Naive thymus-derived CD4-positive, alpha-beta T cell (primary cell): ENCODE measurements around the gene IMP4. TPM values are rescaled to one million over a fixed set of nuclear protein-coding genes. Genes with fewer than 3 reads are reported as not detected.
"Not testable (repeated sequence)": the region's sequence is repeated elsewhere in the genome, so short reads cannot be mapped to it uniquely, and the experiment has no call there.

Experiments
- ATAC-seq: fragments of 150-1000 bp; cut with Tn5 transposase; 2 replicates; pipeline ENCODE4 v1.10.0; 2021; ENCODE audit warnings: mild to moderate bottlenecking, moderate library complexity
- CTCF ChIA-PET: fragments of 350-600 bp; sonication (Branson Sonifier 250); formaldehyde crosslinking; loops from one replicate; lab custom pipeline; 2021; ENCODE audit warnings: antibody characterized with exemption; lab: Charles Lee
- POLR2A ChIA-PET: fragments of 350-600 bp; sonication (Branson Sonifier 250); formaldehyde crosslinking; loops from one replicate; lab custom pipeline; 2021; ENCODE audit warnings: antibody characterized with exemption, inconsistent platforms; lab: Charles Lee
- DNase-seq, 9 donors: peaks; one replicate each; pipeline versions ENCODE4 v3.0.0 to v3.0.0-alpha.2; 2020 to 2022; ENCODE audit warnings: mixed read lengths in 1 of 9
- H3K27ac ChIP-seq: one replicate; pipeline ENCODE4 v1.7.0; 2013; ENCODE audit warnings: mild to moderate bottlenecking, low read depth, low read length, moderate library complexity
- H3K27me3 ChIP-seq, 2 donors: one replicate each; pipeline ENCODE4 v1.7.0; 2013; ENCODE audit warnings: low read length in 2 of 2, mild to moderate bottlenecking in 2 of 2, moderate library complexity in 2 of 2; ENCODE audit not compliant: control insufficient read depth in 2 of 2, insufficient read depth in 2 of 2
- H3K36me3 ChIP-seq, 3 experiments: 1 replicate in 2 of 3; 2 replicates in 1 of 3; pipeline ENCODE4 v1.7.0; 2013; ENCODE audit warnings: low read length in 3 of 3, mild to moderate bottlenecking in 3 of 3, moderate library complexity in 1 of 3; ENCODE audit not compliant: insufficient read depth in 3 of 3, control insufficient read depth in 2 of 3
- H3K4me1 ChIP-seq, 2 donors: one replicate each; pipeline ENCODE4 v1.7.0; 2013; ENCODE audit warnings: low read length in 2 of 2, mild to moderate bottlenecking in 2 of 2, moderate library complexity in 1 of 2; ENCODE audit not compliant: control insufficient read depth in 2 of 2, insufficient read depth in 2 of 2
- H3K4me3 ChIP-seq: 2 replicates; pipeline ENCODE4 v1.7.0; 2013; ENCODE audit warnings: mild to moderate bottlenecking, low read length
- H3K9me3 ChIP-seq, 3 experiments: 1 replicate in 2 of 3; 2 replicates in 1 of 3; pipeline ENCODE4 v1.7.0; 2013; ENCODE audit warnings: low read length in 3 of 3; ENCODE audit not compliant: control insufficient read depth in 2 of 3
- H3K27ac Mint-ChIP-seq, 9 donors: one replicate each; pipeline ENCODE4 v1.8.0; 2020 to 2022; ENCODE audit warnings: mixed read lengths in 9 of 9, mild to moderate bottlenecking in 8 of 9, moderate library complexity in 5 of 9, inconsistent platforms in 2 of 9
- H3K27me3 Mint-ChIP-seq, 5 donors: one replicate each; pipeline ENCODE4 v1.8.0; 2021 to 2022; ENCODE audit warnings: mixed read lengths in 5 of 5, mild to moderate bottlenecking in 1 of 5
- H3K36me3 Mint-ChIP-seq, 5 donors: one replicate each; pipeline ENCODE4 v1.8.0; 2020 to 2022; ENCODE audit warnings: mixed read lengths in 5 of 5, mild to moderate bottlenecking in 3 of 5, inconsistent platforms in 1 of 5
- H3K4me1 Mint-ChIP-seq, 7 donors: one replicate each; pipeline ENCODE4 v1.8.0; 2020 to 2022; ENCODE audit warnings: mixed read lengths in 7 of 7, mild to moderate bottlenecking in 3 of 7, inconsistent platforms in 1 of 7
- H3K4me3 Mint-ChIP-seq, 10 donors: one replicate each; pipeline ENCODE4 v1.8.0; 2020 to 2022; ENCODE audit warnings: mild to moderate bottlenecking in 10 of 10, mixed read lengths in 10 of 10, moderate library complexity in 6 of 10, inconsistent platforms in 2 of 10
- H3K9me3 Mint-ChIP-seq, 11 donors: one replicate each; pipeline ENCODE4 v1.8.0; 2020 to 2022; ENCODE audit warnings: mixed read lengths in 11 of 11, mild to moderate bottlenecking in 4 of 11, inconsistent platforms in 1 of 11, moderate library complexity in 1 of 11
- intact Hi-C, 2 donors: fragments of 100-400 bp; cut with micrococcal nuclease; formaldehyde crosslinking; loops; one replicate each; pipeline ENCODE4 v1.15.1; 2023
- polyA plus RNA-seq, 2 donors: library from polyadenylated mRNA; unstranded; fragments of 300-500 nt; fragmentation: Illumina TruSeq; gene quantifications; one replicate each; pipeline ENCODE4 v1.2.3, GENCODE V29; 2021
- total RNA-seq, 6 experiments: library from RNA in 5 of 6; stranded (reverse) in 5 of 6; gene quantifications; 1 replicate in 5 of 6; 2 replicates in 1 of 6; pipeline ENCODE4 v1.2.3 and lab custom pipeline; 2021 to 2026

The IMP4 gene
- total and polyA plus RNA-seq, 7 experiments from 2014 or later, result 69.9 to 88.5 (median 79.3) TPM

DNA sequence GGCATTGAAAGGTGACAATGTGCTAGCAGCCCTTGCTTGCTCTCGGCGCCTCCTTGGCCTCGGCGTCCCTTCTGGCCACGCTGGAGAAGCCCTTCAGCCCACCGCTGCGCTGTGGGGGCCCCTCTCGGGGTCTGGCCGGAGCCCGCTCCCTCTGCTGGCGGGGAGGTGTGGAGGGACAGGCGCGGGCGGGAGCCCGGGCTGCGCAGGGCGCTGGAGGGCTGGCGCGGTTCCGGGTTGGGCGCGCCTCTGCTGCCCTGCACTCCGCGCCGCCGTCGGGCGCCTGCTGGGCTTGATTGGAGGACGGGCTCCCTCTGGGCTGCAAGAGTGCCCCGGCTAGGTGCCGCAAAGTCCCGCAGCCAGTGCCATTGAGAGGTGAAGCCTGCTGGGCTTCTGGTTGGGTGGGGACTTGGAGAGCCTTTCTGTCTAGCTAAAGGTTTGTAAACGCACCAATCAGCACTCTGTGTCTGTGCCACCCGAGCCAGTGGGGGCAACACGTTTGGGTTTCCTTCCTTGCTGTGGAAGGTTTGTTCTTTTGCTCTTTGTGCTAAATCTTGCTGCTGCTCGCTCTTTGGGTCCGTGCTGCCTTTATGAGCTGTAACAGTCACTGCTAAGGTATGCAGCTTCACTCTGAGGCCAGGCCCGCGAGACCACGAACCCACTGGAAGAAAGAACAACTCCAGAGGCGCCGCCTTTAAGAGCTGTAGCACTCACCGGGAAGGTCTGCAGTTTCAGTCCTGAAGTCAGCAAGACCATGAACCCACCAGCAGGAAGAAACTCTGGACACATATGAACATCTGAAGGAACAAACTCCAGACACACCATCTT is 14.8 kb upstream of the IMP4 start:
- ATAC-seq, result no peak
- no peak for DNase-seq
- H3K27me3 Mint-ChIP-seq, result peaks cover 41 to 66% (median 57%) of the 10 kb centered on the region in 5 donors
- Histone ChIP-seq H3K36me3 (no peaks in the 10 kb centered on the region), H3K4me3 (no peak overlapping the region), H3K4me1 (peaks cover 0 to 4% of the 10 kb centered on the region in 2 donors), H3K27ac (no peak overlapping the region), H3K9me3 (no peaks in the 10 kb centered on the region), H3K27me3 (no peaks in the 10 kb centered on the region)
- H3K4me3 Mint-ChIP-seq, result no peak overlapping the region
- no peaks in the 10 kb centered on the region for H3K36me3 Mint-ChIP-seq
- intact Hi-C loops, result no loop called here
- CTCF ChIA-PET, result interaction anchor here (1.5 kb wide), 1 partner anchor 14 kb away, joined by 4 read pairs; a partner anchor contains a TSS
- no peak overlapping the region for H3K27ac Mint-ChIP-seq
- H3K9me3 Mint-ChIP-seq, result no peaks in the 10 kb centered on the region
- POLR2A ChIA-PET, result no interaction called here
- H3K4me1 Mint-ChIP-seq, result peaks cover 4 to 5% (median 5%) of the 10 kb centered on the region in 7 donors

DNA sequence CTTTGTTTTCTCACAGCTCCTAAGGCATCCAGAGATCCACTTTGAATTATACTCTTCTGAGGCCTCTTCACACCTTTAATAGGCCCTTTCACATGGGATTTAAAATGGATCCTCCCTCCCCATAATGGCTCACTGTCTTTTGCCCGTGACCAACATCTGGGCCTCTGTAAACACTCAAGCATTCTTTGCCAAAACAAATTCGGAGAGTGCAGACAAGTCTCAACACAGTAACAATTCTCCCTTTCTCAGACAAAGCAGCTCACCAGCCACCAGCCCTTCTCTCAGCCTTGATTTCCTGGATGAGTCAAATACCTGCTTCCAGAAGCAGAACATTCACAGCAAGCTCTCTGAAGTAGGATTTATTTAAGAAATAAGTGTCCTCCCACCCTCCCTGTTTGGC is 14.0 kb upstream of the IMP4 start:
- Histone ChIP-seq H3K36me3 (no peaks in the 10 kb centered on the region), H3K4me3 (no peak overlapping the region), H3K27ac (no peak overlapping the region), H3K27me3 (no peaks in the 10 kb centered on the region), H3K4me1 (peaks cover 0 to 4% of the 10 kb centered on the region in 2 donors), H3K9me3 (no peaks in the 10 kb centered on the region)
- H3K9me3 Mint-ChIP-seq, result no peaks in the 10 kb centered on the region
- ChIA-PET POLR2A (no interaction called here), CTCF (no interaction called here)
- H3K36me3 Mint-ChIP-seq, result no peaks in the 10 kb centered on the region
- intact Hi-C loops, result no loop called here
- no peak overlapping the region for H3K27ac Mint-ChIP-seq
- H3K27me3 Mint-ChIP-seq, result peaks cover 41 to 60% (median 50%) of the 10 kb centered on the region in 5 donors
- DNase-seq (no peak), ATAC-seq (no peak)
- no peak overlapping the region for H3K4me3 Mint-ChIP-seq
- peaks cover 4 to 5% (median 5%) of the 10 kb centered on the region in 7 donors for H3K4me1 Mint-ChIP-seq

DNA sequence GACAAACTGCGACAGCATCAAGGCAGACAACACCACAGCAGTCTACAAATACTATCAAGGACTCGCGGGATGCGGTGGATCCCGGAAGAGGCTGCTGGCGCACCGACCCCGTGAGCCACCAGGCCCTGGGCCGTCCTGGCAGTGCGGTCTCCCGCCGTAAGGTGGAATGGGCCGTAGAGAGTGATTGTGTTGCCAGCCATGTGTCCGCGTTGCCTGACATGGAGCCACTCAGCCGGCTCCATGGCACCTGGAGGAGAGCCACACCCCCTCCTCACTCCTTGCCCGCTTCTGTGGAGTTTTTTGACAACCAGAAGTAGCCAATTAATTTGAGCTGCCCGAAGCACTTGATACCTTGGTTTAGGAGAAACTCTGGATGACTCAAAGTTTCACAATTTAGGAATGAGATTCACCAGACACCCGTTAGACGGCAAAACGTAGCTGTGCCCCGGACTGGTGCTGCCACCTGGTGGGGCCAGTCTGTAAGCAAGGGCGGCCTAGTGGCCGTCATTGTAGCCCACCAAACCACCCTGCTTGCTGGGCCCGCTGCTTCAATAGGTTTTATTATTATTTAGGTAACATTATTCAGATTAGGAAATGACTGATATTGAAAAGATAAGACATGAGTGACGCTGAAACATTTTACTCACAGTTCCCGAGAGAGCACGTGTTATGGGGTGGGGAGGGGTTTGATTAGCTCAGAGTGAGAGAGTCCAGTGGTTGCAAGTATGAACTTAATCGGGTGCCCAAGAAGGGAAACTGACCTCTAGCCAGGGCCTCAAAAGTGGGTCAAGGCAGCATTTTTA is 10.2 kb upstream of the IMP4 start:
- H3K27ac Mint-ChIP-seq, result peak overlapping the region in 1 of 9 donors; percentile 70
- Histone ChIP-seq H3K27me3 (no peaks in the 10 kb centered on the region), H3K27ac (no peak overlapping the region), H3K4me3 (no peak overlapping the region), H3K36me3 (peaks cover 0 to 5% (median 0%) of the 10 kb centered on the region in 3 experiments), H3K4me1 (peaks cover 0 to 4% of the 10 kb centered on the region in 2 donors), H3K9me3 (no peaks in the 10 kb centered on the region)
- peaks cover 26 to 37% (median 28%) of the 10 kb centered on the region in 5 donors for H3K27me3 Mint-ChIP-seq
- ATAC-seq (peak; percentile 92), DNase-seq (peak; percentile 40 to 71 (median 60))
- no peaks in the 10 kb centered on the region for H3K9me3 Mint-ChIP-seq
- POLR2A ChIA-PET, result interaction anchor here (1.5 to 3.7 kb wide), 2 partner anchors 9 to 151 kb away, joined by 4 to 23 read pairs; partner anchors contain the start of genes IMP4 and SMPD4
- CTCF ChIA-PET, result interaction anchor here (0.8 kb wide), 1 partner anchor 10 kb away, joined by 5 read pairs; the partner anchor contains the start of gene IMP4
- intact Hi-C loops, result loop anchor here (1.0 to 5.0 kb wide), 6 partner anchors 10 to 396 kb away; partner anchors contain the start of genes IMP4 (in 1 of the 2), MZT2B (in 1 of the 2) and SMPD4 (in 1 of the 2)
- peak overlapping the region in 9 of 10 donors; percentile 15 to 64 (median 56) for H3K4me3 Mint-ChIP-seq
- peaks cover 0 to under 1% (median 0%) of the 10 kb centered on the region in 5 donors for H3K36me3 Mint-ChIP-seq
- peaks cover 4 to 9% (median 5%) of the 10 kb centered on the region in 7 donors for H3K4me1 Mint-ChIP-seq

DNA sequence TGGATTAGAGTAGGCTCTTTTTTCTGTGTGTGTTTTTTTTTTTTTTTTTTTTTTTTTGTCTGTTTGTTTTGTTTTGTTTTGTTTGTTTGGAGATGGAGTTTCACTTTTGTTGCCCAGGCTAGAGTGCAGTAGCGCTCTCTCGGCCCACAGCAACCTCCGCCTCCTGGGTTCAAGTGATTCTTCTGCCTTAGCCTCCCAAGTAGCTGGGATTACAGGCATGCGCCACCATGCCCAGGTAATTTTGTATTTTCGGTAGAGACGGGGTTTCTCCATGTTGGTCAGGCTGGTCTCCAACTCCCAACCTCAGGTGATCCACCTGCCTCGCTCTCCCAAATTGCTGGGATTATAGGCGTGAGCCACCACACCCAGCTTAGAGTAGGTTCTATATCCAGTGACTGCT is 9.4 kb upstream of the IMP4 start:
- H3K4me3 Mint-ChIP-seq, H3K4me1 ChIP-seq, ATAC-seq, H3K4me1 Mint-ChIP-seq, H3K36me3 Mint-ChIP-seq, H3K4me3 ChIP-seq, DNase-seq, H3K27ac ChIP-seq, H3K27ac Mint-ChIP-seq, H3K9me3 ChIP-seq, H3K27me3 ChIP-seq, H3K9me3 Mint-ChIP-seq: not testable (repeated sequence)
- ChIA-PET POLR2A (interaction anchor here (1.5 to 3.7 kb wide), 3 partner anchors 9 to 152 kb away, joined by 4 to 23 read pairs (median 7); partner anchors contain the start of genes IMP4 and SMPD4), CTCF (interaction anchor here (1.1 to 1.7 kb wide), 2 partner anchors 9 to 177 kb away, joined by 3 to 7 read pairs; partner anchors contain the start of gene IMP4)
- H3K36me3 ChIP-seq, result peaks cover 0 to 10% (median under 1%) of the 10 kb centered on the region in 3 experiments
- intact Hi-C loops, result loop anchor here (2.0 to 5.0 kb wide), 2 partner anchors 152 to 306 kb away; partner anchors contain the start of gene SMPD4 (in 1 of the 2)
- peaks cover 25 to 35% (median 26%) of the 10 kb centered on the region in 5 donors for H3K27me3 Mint-ChIP-seq

DNA sequence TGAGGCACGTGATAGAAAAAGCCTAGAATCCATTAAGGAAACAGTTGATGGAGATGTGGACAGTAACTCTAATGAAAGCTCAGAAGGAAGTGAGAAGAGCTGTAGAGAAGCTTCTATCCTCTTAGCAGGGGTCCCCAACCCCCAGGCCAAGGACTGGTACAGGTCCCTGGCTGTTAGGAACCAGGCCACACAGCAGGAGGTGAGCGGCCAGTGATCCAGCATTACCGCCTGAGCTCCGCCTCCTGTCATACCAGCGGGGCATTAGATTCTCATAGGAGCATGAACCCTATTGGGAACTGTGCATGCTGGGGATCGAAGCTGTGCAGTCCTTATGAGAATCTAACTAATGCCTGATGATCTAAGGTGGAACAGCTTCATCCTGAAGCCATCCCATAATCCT is 8.7 kb upstream of the IMP4 start:
- Mint-ChIP-seq H3K9me3 (no peaks in the 10 kb centered on the region), H3K4me3 (no peak overlapping the region), H3K27me3 (peaks cover 17 to 28% (median 19%) of the 10 kb centered on the region in 5 donors), H3K4me1 (peaks cover 4 to 9% (median 5%) of the 10 kb centered on the region in 7 donors), H3K36me3 (peaks cover 0 to 15% (median 6%) of the 10 kb centered on the region in 5 donors), H3K27ac (no peak overlapping the region)
- ChIA-PET CTCF (interaction anchor here (1.1 to 1.7 kb wide), 2 partner anchors 9 to 178 kb away, joined by 3 to 7 read pairs; partner anchors contain the start of gene IMP4), POLR2A (interaction anchor here (1.5 kb wide), 1 partner anchor 8 kb away, joined by 7 read pairs; the partner anchor contains the start of gene IMP4)
- Histone ChIP-seq H3K9me3 (no peaks in the 10 kb centered on the region), H3K4me3 (no peak overlapping the region), H3K27ac (no peak overlapping the region), H3K4me1 (peaks cover 0 to 4% of the 10 kb centered on the region in 2 donors), H3K36me3 (peaks cover 0 to 18% (median 5%) of the 10 kb centered on the region in 3 experiments), H3K27me3 (no peaks in the 10 kb centered on the region)
- intact Hi-C loops, result loop anchor here (5.0 kb wide), 1 partner anchor 307 kb away; no protein-coding TSS in a partner anchor
- ATAC-seq, result no peak
- peak in 1 of 9 donors; percentile 12 for DNase-seq

DNA sequence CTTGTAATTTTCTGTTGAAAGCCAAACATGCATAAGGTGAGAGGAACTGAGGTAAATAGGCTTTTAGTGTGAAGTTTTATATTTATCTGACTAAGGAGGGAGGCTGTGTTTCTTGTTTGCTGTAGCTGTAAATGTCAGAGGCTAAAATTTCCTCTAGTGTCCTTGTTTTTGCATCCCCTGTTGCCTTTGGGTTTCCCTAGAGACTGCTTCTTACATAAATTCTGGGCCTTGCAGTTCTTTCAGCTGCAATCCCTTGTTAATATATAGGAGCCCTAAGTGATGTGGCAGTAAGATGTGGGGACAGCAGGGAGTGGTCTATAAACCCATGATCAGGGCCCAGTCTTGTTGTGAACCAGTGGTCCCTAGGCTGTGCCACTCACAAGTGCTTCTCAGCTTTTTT is 7.5 kb upstream of the IMP4 start:
- peaks cover 0 to 4% of the 10 kb centered on the region in 2 donors for H3K4me1 ChIP-seq
- POLR2A ChIA-PET, result interaction anchor here (0.5 kb wide), 1 partner anchor 16 kb away, joined by 3 read pairs; no protein-coding TSS in a partner anchor
- ATAC-seq (no peak), DNase-seq (no peak)
- H3K4me3 ChIP-seq, result no peak overlapping the region
- H3K4me3 Mint-ChIP-seq, result no peak overlapping the region
- no peak overlapping the region for H3K27ac Mint-ChIP-seq
- peaks cover 8 to 16% (median 10%) of the 10 kb centered on the region in 7 donors for H3K4me1 Mint-ChIP-seq
- no peaks in the 10 kb centered on the region for H3K27me3 ChIP-seq
- no peaks in the 10 kb centered on the region for H3K9me3 Mint-ChIP-seq
- peaks cover 0 to 30% (median 5%) of the 10 kb centered on the region in 3 experiments for H3K36me3 ChIP-seq
- peaks cover 17 to 25% (median 19%) of the 10 kb centered on the region in 5 donors for H3K27me3 Mint-ChIP-seq
- no peak overlapping the region for H3K27ac ChIP-seq
- peaks cover 5 to 18% (median 10%) of the 10 kb centered on the region in 5 donors for H3K36me3 Mint-ChIP-seq
- intact Hi-C loops, result no loop called here
- no peaks in the 10 kb centered on the region for H3K9me3 ChIP-seq
- CTCF ChIA-PET, result interaction anchor here (0.6 kb wide), 1 partner anchor 12 kb away, joined by 3 read pairs; no protein-coding TSS in a partner anchor
